Esophagus muscularis mucosa (tissue), 4 donors: Measurements from ENCODE around the gene KLF7.

Experiments used
- CTCF ChIP-seq, 3 experiments: fragments of 200-600 bp in 2 of 3; fragments of 450-650 bp in 1 of 3; sonication (generic) in 2 of 3; IDR thresholded peaks; one replicate each; pipeline ENCODE4 v1.5.1; 2017 to 2019; ENCODE audit warnings: antibody characterized with exemption in 3 of 3, mild to moderate bottlenecking in 2 of 3, moderate library complexity in 1 of 3
- EP300 ChIP-seq: sonication (generic); formaldehyde crosslinking; IDR thresholded peaks from one replicate; pipeline ENCODE4 v1.6.1; 2017; ENCODE audit warnings: antibody characterized with exemption
- POLR2A ChIP-seq: fragments of 450-650 bp; IDR thresholded peaks from one replicate; pipeline ENCODE4 v1.6.1; 2017; ENCODE audit warnings: antibody characterized with exemption, moderate library complexity, mild to moderate bottlenecking, low read depth
- POLR2AphosphoS5 ChIP-seq, 2 donors: sonication (generic); formaldehyde crosslinking; IDR thresholded peaks; one replicate each; pipeline ENCODE4 v1.6.1; 2017; ENCODE audit warnings: antibody characterized with exemption in 2 of 2

- TF ChIP-seq CTCF (IDR thresholded peaks at IDR 0.05), result no peak
- no peak for TF ChIP-seq POLR2A
- no peak for TF ChIP-seq EP300
- TF ChIP-seq POLR2AphosphoS5 (IDR thresholded peaks at IDR 0.05), result no peak
Measured at GRCh38 chr2:207045531-207045930, 120.2 kb downstream of the KLF7 start.
